Measurements from ENCODE around the gene N4BP2. TPM values are rescaled to one million over a fixed set of nuclear protein-coding genes. Genes with fewer than 3 reads are reported as not detected.

The N4BP2 gene
- total and polyA plus RNA-seq, 2 experiments from 2014 or later: 11.2 to 28.8 TPM

- no peaks in the 10 kb centered on the region for H3K36me3 ChIP-seq (replicated peaks; ENCODE audit: insufficient read depth, low read depth)
- no peak overlapping the region for H3K27ac ChIP-seq
- TF ChIP-seq EZH2phosphoT487 (IDR thresholded peaks at IDR 0.05; ENCODE audit: low read depth, severe bottlenecking, unreplicated experiment) (no peak), CTCF (IDR thresholded peaks at IDR 0.05; ENCODE audit: poor library complexity) (no peak), EZH2 (IDR thresholded peaks at IDR 0.05; ENCODE audit: borderline replicate concordance) (no peak)
- H3K4me3 ChIP-seq: no peak overlapping the region
- H3K27me3 ChIP-seq: no peaks in the 10 kb centered on the region
- DNase-seq (ENCODE audit: low spot score): peak; percentile 19
- H3K4me2 ChIP-seq: peak overlapping the region; percentile 45
- H3K9me3 ChIP-seq (ENCODE audit: low read depth): no peaks in the 10 kb centered on the region
- H3K4me1 ChIP-seq (ENCODE audit: insufficient read depth): peaks cover 19% of the 10 kb centered on the region
- no peak overlapping the region for H2AFZ ChIP-seq
- no peaks in the 10 kb centered on the region for H4K20me1 ChIP-seq (ENCODE audit: insufficient read depth, poor library complexity, severe bottlenecking)
- H3K9me2 ChIP-seq (replicated peaks; ENCODE audit: insufficient read depth): no peaks in the 10 kb centered on the region
- 30% methylated on average over 14 of the region's 14 CpGs for WGBS (ENCODE audit: low lambda C conversion rate, missing lambda C conversion rate)
- no peaks in the 10 kb centered on the region for H3K79me2 ChIP-seq
These were observed 134.5 kb downstream of the N4BP2 start for GRCh38 chr4:40190880-40191815.

DNA sequence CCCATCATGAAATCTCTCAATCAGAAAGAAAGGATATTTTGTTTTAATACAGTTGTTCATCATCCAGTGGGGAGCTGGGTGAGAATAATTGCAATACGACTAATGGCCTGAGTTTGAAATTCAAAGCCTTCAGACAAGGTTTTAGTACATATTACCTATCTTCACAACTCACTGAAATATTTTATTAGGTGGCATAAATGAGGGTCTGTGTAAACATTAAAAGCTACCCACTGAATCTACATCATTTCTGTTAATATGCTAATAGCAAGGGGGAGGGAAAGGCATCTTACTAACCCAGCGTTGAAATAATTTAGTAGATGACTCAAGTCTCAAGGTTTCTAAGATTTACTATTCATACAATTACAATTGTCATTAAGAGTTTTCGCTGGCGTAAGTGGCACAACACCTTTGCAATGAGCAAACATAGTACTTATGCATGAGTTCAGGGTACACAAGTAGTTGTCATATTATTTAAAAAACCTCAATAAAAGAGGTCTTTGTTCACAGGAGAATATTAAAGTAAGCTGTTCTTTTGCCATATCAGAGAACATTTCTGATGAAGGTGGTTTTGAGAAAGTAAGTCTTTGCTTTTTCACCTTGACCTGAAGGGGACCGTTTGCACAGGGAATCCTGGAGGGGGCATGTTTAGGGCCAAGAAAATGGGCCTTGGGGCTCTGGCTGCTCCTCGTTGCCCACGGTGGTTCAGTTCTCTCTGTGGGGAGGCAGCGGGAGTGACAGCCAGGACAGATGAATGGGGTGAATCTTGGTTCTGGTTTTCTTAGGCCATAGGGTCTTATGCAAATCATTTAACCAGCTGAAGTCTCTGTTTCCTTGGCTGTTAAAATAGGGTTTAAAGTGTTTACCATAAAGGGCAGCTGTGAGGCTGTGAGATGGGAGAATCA lies 135.7 kb downstream of the N4BP2 start:
- no peaks in the 10 kb centered on the region for H3K9me3 ChIP-seq (ENCODE audit: low read depth)
- no peaks in the 10 kb centered on the region for H3K36me3 ChIP-seq (replicated peaks; ENCODE audit: insufficient read depth, low read depth)
- no peaks in the 10 kb centered on the region for H3K27me3 ChIP-seq
- H3K27ac ChIP-seq: no peak overlapping the region
- H2AFZ ChIP-seq: no peak overlapping the region
- H3K9me2 ChIP-seq (replicated peaks; ENCODE audit: insufficient read depth): no peaks in the 10 kb centered on the region
- H3K4me2 ChIP-seq: no peak overlapping the region
- DNase-seq (ENCODE audit: low spot score): no peak
- H4K20me1 ChIP-seq (ENCODE audit: insufficient read depth, poor library complexity, severe bottlenecking): no peaks in the 10 kb centered on the region
- TF ChIP-seq EZH2phosphoT487 (IDR thresholded peaks at IDR 0.05; ENCODE audit: low read depth, severe bottlenecking, unreplicated experiment) (no peak), CTCF (IDR thresholded peaks at IDR 0.05; ENCODE audit: poor library complexity) (no peak), EZH2 (IDR thresholded peaks at IDR 0.05; ENCODE audit: borderline replicate concordance) (no peak)
- H3K79me2 ChIP-seq: no peaks in the 10 kb centered on the region
- no peak overlapping the region for H3K4me3 ChIP-seq
- H3K4me1 ChIP-seq (ENCODE audit: insufficient read depth): peaks cover 19% of the 10 kb centered on the region
- WGBS (ENCODE audit: low lambda C conversion rate, missing lambda C conversion rate): 68% methylated on average over 8 of the region's 8 CpGs

GRCh38 chr4:40193016-40193571 lies 136.4 kb downstream of the N4BP2 start:
- no peaks in the 10 kb centered on the region for H3K79me2 ChIP-seq
- no peaks in the 10 kb centered on the region for H4K20me1 ChIP-seq (ENCODE audit: insufficient read depth, poor library complexity, severe bottlenecking)
- H3K4me2 ChIP-seq: no peak overlapping the region
- no peaks in the 10 kb centered on the region for H3K27me3 ChIP-seq
- peak; percentile 32 for DNase-seq (ENCODE audit: low spot score)
- WGBS (ENCODE audit: low lambda C conversion rate, missing lambda C conversion rate): 49% methylated on average over 10 of the region's 11 CpGs
- H2AFZ ChIP-seq: no peak overlapping the region
- peaks cover 19% of the 10 kb centered on the region for H3K4me1 ChIP-seq (ENCODE audit: insufficient read depth)
- H3K9me3 ChIP-seq (ENCODE audit: low read depth): no peaks in the 10 kb centered on the region
- H3K4me3 ChIP-seq: no peak overlapping the region
- no peaks in the 10 kb centered on the region for H3K9me2 ChIP-seq (replicated peaks; ENCODE audit: insufficient read depth)
- TF ChIP-seq EZH2 (IDR thresholded peaks at IDR 0.05; ENCODE audit: borderline replicate concordance) (no peak), CTCF (IDR thresholded peaks at IDR 0.05; ENCODE audit: poor library complexity) (no peak), EZH2phosphoT487 (IDR thresholded peaks at IDR 0.05; ENCODE audit: low read depth, severe bottlenecking, unreplicated experiment) (no peak)
- H3K36me3 ChIP-seq (replicated peaks; ENCODE audit: insufficient read depth, low read depth): no peaks in the 10 kb centered on the region
- H3K27ac ChIP-seq: no peak overlapping the region

Data from hepatocyte (in vitro differentiated cells).